Caki2 (cell line): Measurements from ENCODE around the gene CPNE4. TPM values are rescaled to one million over a fixed set of nuclear protein-coding genes. Genes with fewer than 3 reads are reported as not detected.
A peak's percentile ranks its signal among the peaks of the same experiment; 100 is the strongest.

Source experiments
- DNase-seq: peaks from one replicate; pipeline ENCODE4 v3.0.0-alpha.2; 2015; ENCODE audit warnings: low read depth
- in situ Hi-C: cut with HindIII; loops from 2 replicates; pipeline ENCODE4 v1.10.0; 2016; ENCODE audit warnings: low sequenced_read_pairs, low pct_unique_long_range_greater_than_20kb, mixed read lengths
- total RNA-seq: library from RNA; depleted of rRNA; stranded (reverse); fragments of >200 nt; shearing (Covaris generic); gene quantifications from 2 replicates; pipeline ENCODE4 v1.2.3, GENCODE V29; 2014; ENCODE audit warnings: low replicate concordance

Gene CPNE4
- total RNA-seq, 1 experiment from 2014 or later = 0.27 TPM

DNA sequence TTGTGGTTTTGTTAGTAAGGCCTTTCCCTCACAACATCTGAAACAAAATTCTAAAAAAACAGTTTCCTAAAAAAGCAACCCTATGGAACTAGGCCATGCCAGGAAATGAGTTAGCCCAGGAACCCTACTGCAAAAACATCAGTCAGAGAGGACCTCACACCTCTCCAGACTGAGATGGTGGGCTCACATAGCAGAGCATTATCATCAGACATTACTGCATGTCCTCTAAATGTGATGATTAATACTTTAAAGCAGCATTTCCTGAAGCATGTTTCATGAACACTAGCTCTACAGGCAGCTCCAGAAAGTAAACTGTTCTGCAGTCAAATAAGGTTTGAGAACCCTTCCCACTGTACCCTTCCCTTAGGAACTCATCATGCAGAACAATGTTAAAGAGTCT, 299.7 kb downstream of the CPNE4 start:
- in situ Hi-C loops = no loop called here
- DNase-seq = no peak

DNA sequence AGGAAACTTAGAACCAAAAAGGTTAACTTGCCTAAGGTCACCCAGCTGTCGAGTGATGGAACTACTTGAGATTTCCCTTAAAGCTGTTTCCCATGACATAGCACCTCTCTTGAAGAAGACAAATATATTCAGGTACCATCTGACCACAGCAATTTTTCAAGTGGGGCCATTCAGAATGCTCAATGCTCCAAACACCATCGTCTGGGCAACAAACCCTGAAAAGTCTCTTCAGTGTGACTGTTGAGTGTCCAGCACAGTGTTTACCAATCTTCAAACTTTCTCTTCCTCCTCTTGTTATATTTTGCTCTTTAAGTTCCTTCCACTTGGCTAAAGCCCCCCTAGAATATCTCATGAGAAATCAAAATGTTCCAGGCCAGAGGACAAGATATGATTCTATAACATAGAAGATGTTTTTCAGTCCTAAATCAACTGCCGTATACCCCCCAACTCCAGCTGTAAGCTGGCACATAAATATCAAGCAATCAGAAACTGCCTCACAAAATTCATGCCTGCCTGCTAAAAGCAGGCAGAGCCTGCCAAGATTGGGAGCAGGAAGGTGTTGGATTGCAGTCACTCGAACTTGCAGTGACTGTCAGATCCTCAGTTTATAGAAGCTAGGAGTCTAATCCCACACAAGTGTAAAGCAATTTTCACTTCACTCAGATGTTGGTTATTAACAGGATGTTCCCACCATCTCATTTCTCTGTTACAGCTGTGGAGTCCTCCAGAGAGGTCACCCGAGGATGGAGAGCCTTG, 301.6 kb downstream of the CPNE4 start:
- in situ Hi-C loops = no loop called here
- DNase-seq = no peak

DNA sequence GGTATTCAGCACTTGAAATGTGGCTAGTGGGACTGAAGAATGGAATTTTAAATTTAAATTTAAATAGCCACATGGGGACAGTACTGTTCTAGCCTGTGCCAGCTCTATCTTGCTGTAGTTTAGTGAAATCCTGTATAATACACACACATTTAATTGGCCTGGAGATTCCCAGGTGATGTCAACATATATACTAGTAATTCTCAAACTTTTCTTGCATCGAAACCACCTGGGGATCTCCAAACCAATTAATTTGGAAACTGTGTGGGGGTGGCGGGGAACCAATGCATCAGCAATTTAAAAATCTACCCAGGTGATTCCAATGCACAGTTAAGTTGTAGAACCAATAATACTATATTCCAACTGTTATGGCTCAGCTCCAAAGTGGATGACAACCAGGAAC, 303.1 kb downstream of the CPNE4 start:
- in situ Hi-C loops = no loop called here

DNA sequence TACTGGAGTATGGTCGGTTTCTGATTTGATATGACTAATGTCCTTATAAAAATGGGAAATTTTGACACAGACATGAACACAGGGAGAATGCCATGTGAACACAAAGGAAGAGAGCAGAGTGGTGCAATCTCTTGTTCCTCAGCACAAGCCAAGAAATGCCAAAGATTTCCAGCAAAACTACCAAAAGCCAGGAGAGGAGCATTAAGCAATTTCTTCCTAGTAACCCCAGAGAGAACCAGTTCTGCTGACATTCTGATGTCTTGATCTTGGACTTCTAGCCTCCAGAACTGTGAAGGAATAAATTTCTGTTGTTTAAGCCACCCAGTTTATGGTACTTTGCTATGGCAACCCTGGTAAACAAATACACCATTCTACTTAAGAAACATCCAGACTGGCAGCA, 304.2 kb downstream of the CPNE4 start:
- in situ Hi-C loops = no loop called here
- no peak for DNase-seq

More for the DNA sequence above, 303.1 kb downstream of the CPNE4 start:
- no peak for DNase-seq

DNA sequence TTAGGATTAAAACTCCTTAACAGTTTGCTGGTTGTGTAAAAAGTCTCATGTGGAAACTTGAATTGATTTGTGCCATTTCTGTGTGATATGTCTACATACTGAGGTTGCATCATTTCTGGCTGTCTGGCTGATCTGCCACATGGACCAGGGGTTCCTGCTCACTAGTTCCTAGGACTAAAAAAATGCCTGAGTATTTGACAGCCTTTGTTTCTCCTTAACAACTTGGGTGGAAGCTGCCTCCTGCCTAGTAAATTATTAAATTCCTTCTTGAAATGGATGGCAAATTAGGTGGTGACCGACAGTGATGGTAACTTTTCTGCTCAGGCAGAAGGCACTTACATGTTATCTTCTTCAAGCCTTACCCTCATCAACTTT, 305.2 kb downstream of the CPNE4 start:
- DNase-seq = no peak
- in situ Hi-C loops = no loop called here

DNA sequence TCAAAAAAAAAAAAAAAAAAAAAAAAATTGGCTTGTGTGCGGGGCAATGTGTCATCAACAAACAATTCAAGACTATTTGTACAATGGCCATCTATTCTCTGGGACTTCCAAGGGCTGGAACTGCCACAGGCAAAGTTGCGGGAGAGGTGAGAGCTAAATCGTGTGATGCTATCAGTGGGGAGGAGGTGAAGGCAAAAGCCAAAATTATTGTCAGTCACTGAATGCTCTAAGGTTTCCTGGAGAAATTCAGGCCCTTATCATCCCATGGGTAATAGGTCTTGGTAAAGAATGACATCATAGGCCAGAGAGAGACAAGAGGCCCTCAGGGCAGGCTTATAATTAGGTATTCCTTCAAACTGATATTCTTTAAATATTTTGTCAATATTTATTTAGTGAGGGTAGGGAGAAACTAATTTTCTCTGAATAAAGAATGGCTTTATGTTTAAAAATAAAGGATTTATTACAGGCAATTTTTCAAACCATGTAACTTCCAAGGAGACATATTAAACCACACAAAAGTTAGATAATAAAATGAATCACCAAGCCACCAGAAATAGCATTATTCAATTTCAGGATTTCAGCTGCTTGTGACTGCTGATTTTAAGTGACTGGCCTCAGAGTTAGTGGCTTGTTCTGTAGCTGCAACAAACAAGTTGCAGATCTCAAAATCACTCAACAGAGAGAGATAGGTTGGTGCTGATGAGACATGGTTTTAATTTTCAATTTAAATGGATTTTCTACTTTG, 305.7 kb downstream of the CPNE4 start:
- DNase-seq = no peak
- in situ Hi-C loops = no loop called here

DNA sequence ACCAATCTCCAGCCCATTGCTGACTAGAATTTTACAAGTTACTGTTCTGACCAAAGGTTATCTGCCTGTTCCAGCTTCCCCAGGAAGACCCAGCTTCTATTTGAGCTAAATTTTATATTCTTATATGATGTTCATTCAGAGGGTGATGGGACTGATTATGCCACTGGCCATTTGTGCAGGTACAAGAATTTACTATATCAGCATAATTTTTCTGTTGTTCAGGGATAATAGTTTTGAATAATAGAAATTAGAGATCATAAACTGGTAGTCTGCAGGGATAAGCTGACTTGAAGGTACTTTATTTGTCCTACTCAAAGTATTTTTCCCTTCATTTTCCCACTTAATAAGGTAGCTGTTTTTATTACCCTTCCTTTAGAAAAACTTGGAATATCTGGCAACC, 309.4 kb downstream of the CPNE4 start:
- in situ Hi-C loops = no loop called here

DNA sequence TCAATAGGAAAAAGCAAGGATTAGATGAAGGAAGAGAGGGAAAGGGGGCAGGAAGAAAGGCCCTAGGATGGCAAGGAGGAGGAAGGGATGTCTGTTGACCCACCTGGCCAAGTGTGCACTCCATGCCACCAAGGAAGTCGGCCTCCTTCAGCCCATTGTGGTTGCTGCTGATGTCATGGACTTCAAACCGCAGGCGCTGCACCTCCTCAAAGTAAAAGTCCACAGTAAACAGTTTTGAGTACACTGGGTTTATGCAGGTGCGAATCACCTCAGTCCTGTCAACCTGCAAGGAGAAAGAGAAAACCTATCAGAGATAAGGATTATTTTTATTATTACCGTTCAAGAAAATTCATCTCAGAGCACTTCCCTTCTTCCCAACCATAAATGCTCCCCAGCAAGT, 311.5 kb downstream of the CPNE4 start:
- in situ Hi-C loops = no loop called here
- no peak for DNase-seq

More for the DNA sequence above, 309.4 kb downstream of the CPNE4 start:
- no peak for DNase-seq

DNA sequence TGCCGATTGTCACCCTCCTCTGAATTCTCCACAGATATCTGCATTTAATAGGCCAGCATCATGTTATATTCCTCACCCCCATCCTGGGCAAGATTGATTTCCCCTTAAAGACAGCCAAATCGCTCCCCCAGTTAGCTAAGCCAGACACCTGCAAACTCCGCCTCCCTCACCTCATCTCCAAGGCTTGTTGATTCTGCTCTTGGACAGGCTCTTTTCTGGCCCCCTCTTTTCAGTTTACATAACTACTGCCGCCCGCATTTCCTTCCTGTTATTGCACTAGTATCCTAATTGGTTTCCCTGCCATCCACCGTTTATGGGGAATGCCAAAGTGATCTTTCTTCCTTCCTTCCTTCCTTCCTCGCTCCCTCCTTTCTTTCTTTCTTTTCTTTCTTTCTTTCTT, 317.3 kb downstream of the CPNE4 start:
- in situ Hi-C loops = no loop called here
- DNase-seq = no peak

DNA sequence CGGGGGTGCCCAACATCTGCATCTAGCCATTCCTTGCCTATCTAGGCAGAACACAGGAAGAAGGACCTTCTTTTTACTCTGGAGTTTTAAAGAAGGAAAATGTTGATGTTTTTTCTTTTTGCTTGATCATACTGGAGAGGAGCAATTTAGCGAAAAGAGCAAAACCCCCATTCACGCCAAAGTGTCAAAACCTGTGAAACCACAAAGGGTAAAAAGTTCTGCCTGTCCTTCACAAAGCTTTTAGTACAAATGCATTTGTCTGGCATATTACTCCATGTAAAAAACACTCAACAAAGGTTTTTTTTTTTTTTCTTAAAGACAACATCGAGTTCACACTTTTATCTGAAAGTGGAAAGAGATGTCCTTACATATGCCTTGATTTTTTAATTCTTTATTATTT, 317.9 kb downstream of the CPNE4 start:
- DNase-seq = no peak
- in situ Hi-C loops = no loop called here

DNA sequence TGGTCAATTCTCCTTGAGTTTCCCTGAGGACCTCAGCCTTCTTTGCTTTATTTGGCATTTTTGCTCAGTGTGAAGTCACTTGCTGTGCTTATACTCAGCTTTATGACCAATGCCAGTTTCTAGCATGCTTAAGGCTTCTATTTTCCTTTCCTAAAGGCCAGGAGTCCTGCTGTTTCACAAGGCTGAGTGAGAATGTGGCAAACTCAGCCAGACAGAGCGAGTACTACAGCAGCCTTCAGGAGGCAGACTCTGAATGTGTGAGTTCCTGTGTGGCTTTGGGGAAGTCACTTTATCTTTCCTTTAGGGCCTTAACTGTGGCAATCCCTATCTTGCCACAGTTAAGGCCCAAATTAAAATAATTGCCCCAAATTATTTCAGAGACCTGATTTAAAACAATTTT, 318.8 kb downstream of the CPNE4 start:
- in situ Hi-C loops = no loop called here
- no peak for DNase-seq

DNA sequence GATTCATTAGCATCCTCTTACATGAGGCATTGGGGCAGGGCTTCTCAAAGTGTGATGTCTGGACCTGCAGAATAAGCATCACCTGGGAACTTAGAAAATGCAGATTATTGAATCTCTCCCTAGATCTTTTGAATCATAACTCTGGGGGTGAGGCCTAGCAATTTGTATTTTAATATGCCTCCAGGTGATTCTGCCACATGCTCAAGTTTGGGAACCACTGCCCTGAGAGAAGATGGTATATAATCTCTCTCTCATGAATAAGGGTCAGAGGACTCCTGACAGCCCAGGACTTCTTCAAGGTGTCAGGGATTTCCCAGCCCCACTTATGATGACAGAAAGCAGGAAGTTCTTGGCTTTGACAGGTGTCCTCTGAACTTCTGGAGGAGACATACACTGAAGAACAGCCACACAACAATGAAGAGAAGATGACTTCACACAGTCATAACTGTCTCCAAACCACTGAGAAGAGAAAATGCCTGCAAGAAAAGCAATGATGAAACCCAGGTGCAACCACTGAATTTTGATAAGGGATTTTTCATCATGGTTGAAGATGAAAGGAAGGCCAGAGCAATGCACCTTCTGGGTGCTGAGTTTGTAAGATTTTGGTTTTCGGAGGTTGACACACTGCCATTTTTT, 320.1 kb downstream of the CPNE4 start:
- DNase-seq = no peak
- in situ Hi-C loops = no loop called here

DNA sequence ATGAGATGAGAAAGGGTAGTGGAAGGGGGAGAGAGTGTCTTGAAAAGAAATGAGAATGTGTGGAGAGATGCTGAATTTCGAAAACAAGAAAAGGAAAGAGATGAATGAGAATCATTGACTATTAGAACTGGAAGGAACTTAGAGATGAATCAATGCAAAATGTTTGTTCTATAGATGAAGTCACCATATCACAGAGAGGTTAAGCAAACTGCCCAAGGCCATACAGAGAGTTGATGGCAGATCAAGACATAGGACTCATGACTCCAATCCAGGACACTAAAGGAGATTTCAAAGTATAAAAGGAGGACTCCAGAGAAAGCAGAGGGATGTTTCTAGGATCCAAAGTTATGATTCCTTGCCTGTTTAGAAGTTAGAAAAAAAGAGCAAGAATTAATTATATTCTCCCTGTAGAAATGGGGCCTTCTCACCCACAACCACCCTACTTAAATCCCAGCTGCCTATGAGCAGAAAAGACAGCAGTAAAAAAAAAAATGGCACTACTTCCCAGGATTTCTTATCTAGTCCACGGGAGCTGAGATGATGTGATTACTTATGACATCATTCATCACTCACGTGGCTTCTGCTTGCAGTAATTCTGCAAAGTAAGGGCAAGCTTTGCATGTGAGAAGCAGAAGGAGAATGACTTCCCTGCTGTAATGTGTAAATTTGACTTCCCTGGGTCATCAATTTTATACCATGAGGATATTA, 321.2 kb downstream of the CPNE4 start:
- in situ Hi-C loops = no loop called here

DNA sequence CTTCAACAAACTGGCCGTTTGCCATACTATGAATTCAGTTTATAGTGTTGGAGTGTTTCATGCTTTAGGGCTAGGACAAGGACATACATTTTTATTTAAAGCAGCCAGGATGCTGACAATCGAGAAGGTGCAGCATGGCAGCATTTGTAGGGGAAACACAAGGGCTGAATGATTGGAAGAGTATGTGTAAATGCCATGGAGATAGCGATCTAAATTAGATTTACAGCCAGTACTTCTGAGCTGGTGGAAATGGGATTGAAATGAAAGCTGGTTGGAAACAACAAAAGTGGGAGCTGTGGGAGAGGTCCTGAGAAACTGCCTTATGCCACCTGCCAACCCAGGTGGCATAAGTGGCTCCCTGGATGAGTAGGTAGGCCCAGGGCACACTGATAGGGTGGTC, 322.2 kb downstream of the CPNE4 start:
- in situ Hi-C loops = no loop called here
- no peak for DNase-seq

More for the DNA sequence above, 321.2 kb downstream of the CPNE4 start:
- no peak for DNase-seq

DNA sequence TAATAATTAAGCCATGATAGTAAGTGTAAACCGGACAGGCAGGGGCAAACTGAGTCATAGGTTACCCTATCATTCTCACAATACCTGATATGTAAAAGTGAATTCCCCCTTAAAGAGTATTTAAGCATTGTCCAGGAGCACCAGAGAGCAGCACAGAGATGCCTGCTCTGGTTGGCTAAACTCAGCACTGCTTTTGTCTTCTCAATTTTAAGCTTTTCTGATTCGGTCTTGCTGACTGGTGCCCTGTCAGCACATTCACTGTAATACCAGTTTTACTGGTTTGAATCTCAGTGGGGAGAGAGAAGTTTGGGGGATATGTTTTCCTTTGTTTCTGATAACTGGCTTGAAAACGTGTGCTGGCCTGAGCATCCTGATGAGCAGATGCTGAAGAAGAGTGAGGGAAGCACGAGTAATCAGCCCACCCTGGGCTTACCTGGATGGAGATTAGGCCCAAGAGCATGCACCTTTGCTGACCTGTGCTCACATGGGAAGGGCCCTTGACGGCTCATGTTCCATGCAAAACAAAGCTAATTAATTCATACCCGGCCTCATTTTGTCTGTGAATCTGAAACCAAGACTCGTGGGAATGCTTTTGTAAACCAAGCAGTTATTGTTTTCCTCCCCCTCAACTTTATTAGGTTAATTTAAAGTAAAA, 323.6 kb downstream of the CPNE4 start:
- DNase-seq = no peak
- in situ Hi-C loops = no loop called here

DNA sequence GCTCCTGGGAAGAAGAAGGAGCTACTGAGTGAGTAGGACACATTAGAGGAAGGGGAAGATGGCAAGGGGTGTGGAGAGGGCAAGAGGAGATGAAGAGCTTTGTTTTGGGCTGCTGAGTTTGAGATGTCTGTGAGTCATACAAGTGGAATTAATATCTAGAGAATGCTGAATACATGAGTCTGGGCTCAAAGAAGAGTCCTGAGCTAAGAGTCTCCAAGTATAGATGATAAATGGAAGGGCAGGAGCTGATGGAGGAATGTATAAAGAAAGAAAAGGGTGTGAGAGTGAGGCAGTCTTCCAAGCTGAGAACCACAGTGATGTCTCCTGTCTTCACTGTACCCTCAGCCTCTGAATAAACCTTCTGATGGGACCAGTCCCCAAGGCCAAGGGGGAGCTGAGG, 326.6 kb downstream of the CPNE4 start:
- in situ Hi-C loops = no loop called here
- peak; percentile 41 for DNase-seq

DNA sequence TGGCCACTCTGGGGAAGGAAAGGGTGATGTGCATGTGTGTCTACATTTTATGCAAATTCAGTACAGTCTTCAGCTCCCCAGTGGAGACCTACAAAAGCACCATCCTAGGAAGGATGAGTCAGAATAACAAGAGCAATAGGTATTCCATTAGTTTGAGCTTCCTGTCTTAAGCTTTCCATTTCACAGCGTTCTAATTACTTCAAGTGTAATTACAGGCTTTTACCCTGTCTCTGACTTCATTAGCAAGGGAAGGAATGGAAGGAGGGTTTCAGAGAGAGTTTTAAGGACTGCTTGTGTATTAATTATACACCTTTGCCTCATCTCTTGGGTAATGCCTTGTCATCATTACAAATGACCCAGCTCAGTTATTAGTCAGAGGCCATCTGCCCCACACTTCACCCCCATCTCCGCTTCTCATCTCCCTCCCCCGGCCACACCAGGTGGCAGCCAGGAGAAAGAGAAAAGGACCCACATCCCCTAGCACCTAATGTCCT, 329.2 kb downstream of the CPNE4 start:
- peak; percentile 84 for DNase-seq

DNA sequence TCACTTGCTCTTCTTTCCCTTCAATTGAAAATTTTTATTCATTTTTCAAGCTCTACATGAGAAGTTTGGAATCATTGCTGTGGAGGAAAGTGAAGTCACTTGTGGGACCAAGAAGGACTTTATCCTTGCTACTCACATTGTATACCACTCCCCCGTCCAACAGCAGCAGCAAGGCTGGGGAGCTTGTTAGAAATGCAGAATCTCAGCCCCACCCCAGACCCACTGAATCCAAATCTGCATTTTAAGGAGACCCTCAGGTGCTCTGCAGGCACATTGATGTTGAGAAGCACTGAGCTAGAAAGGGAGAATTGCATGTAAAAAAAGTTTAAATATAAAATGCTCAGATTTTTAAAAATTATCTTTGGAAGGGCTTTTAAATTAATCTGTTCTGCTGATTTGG, 329.7 kb downstream of the CPNE4 start:
- no peak for DNase-seq
- in situ Hi-C loops = no loop called here

More for the DNA sequence above, 329.2 kb downstream of the CPNE4 start:
- in situ Hi-C loops = no loop called here
